NCI-H2227 (cell line): ENCODE results near the gene DUSP19.

Experiments
- DNase-seq: peaks from one replicate; lab custom pipeline; 2025; ENCODE audit not compliant: unreplicated experiment; lab: John Stamatoyannopoulos, UW

The DUSP19 gene

DNA sequence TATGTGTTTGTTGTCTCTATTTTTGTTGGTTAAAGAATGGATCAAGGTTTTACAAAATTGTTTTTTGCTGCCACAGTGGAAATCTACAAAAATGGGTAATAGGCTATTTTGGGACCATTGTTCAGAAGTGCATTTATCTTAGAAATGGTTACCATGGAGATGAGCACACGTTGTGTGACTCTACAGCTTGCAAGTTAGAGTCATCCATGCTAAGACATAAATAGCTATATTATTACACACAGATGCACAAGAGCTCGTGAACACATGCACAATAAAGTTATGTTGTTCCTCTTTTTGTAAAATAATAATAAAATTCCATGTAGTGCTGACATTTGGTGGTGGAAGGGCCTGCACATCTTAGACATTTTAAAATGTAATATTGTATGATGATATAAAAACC, 15.5 kb upstream of the DUSP19 start:
- DNase-seq = peak; percentile 77

DNA sequence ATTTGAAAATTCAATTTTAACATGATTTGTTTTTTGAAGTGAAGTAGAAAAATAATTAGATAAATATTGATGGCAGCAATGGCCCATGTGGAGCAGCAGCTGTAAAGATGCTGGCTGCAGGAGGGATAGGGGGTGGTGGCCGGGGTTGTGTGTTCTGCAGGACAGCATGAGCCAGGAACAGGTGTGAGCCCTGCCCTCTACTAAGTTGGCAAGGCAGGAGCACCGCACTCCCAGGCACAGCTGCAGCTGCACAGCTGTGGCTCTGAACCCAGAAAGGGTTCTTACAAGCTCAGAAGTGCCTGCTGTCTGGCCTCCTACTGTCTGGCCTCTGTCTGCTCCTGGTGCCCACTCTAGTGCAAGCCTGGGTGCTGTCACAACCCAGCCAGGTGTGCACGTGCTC, 10.0 kb upstream of the DUSP19 start:
- no peak for DNase-seq

DNA sequence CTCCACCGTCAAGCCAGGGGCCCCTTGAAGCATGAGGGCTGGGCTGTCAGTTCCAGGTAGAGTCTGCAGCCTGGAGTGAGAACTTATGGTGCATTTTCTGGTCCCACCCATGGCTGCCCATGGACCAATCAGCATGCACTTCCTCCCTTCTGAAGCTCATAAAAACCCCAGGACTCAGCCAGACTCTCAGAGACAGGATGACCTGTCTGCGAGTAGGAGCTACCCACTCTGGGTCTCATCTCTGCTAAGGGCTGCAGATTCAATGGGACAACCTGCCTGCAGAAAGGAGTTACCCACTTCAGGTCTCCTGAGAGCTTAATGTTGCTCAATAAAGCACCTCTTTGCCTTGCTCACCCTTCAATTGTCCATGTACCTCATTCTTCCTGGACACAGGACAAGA, 9.4 kb upstream of the DUSP19 start:
- no peak for DNase-seq

DNA sequence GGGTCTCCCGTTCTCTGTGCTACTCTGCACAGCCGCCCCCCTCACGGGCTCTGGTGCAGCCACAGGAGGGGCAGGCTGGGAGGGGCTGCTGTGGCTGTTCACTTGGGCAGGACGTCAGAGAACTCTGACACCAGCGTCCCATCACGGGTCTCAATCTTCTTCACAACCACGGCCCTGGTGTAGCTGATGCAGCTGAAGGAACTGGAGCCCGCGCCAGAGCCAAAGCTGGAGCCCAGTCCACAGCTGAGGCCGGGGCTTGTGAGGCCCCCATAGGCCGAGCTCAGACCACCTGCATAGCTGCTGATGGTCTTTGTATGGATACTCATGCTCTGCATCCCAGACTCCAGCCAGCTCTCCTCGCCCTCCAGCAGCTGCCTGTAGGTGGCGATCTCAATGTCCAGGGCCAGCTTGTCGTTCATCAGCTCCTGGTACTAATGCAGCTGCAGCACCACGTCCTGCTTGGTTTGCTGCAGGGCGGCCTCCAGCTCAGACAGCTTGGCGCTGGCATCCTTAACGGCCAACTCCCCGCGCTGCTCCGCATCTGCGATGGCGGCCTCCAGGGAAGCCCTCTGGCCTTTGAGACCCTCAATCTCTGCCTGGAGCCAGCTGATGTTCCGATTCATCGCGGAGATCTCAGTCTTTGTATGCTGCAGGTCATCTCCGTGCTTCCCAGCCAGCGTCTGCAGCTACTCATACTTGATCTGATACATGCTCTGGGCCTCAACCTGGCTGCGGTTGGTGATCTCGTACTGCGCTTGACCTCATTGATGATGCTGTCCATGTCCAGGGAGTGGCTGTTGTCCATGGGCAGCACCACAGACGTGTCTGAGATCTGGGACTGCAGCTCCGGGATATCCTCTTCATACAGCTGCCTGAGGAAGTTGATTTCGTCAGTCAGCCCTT, 7.4 kb upstream of the DUSP19 start:
- DNase-seq = no peak

DNA sequence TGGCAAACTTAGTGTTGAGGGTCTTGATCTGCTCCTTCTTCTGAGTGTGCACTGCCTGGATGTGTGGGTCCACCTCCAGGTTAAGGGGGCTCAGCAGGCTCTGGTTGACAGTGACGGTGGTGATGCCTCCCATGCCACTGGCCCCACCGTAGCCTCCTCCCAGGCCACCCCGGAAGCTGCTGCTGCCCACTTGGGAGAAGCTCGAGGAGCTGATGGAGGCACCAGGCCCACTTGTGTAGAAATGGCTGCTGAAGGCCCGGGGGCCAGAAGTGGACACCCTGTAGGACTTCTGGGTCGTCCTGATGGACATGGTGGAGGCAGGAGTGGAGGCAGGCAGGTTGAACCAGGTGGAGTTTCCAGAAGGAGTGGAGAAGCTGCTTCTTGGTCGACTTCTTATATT, 6.4 kb upstream of the DUSP19 start:
- no peak for DNase-seq

DNA sequence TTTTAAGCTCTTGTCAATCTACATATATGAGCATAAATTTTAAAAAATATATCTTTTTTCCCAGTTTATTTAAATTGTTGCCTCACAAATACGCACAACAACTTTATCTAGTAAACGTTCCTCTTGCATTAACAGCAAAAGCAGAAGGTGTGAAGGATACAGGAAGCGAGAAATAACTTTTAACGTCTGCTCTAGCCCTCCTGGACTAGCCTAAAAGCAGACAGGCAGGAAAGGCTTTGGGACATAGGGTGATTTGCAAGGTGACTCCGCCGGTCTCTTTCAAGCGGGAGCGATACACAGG, 434 bp upstream of the DUSP19 start:
- DNase-seq = no peak

DNA sequence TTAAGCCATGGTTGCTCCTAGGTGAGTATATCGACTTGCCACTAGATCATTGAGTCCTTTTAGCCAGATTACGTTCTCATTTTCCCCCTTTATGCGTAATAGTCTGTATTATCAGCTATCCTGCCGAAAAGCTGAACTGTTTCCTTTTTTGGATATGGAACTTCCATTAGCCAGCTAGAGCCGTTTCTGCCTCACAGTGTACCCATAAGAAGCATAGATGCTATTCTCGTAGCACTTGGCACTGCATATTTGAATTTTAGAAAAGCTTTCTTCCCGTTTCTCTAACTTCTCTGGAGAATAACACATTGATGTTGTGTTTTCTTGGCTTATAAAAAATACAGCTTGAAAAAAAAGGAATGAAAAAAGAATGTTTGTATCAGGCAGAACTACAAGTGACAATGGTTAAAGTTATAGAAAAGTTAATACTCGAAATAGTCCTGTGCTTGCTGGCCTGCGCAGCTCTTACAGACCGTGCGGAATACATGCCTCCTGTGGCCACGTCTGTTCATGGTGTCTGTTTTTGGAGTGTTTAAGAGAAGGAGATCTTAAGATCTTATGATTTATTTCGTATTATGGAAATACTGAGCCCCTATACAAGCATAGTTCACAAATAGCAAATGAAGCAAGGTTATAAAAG, 710 bp downstream of the DUSP19 start:
- DNase-seq = peak; percentile 41

DNA sequence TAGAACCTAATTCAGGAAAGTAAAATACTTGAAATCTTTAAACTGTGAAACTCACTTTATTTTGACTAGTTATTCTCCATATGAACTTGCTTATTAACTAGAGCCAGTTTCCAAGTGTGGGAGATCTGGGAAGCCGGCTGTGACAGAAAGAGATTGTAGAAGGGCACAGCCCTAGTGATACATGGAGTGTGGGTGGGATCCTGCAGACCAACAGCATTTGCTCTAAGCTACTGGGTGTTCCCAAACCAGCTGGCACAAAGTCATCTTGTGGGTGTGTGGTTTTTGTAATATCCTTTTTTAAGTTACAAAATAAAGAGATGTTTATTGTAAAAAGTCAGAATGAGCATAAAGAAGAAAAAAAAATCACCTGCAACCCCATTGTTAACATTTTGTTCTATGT, 3.4 kb downstream of the DUSP19 start:
- DNase-seq = no peak

DNA sequence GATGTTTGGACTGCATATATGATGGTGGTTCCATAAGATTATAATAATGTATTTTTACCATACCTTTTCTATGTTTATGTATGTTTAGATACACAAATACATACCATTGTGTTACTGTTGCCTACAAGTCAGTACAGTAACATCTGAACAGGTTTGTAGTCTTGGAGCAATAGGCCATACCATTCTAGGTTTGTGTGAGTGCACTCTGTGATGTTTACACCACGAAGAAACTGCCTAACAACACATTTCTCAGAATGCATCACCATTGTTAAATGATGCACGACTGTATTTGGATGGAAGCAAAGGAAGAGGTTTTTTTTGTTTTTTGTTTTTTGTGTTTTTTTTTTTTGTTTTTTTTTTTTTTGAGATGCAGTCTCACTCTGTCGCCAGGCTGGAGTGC, 9.5 kb downstream of the DUSP19 start:
- DNase-seq = no peak

DNA sequence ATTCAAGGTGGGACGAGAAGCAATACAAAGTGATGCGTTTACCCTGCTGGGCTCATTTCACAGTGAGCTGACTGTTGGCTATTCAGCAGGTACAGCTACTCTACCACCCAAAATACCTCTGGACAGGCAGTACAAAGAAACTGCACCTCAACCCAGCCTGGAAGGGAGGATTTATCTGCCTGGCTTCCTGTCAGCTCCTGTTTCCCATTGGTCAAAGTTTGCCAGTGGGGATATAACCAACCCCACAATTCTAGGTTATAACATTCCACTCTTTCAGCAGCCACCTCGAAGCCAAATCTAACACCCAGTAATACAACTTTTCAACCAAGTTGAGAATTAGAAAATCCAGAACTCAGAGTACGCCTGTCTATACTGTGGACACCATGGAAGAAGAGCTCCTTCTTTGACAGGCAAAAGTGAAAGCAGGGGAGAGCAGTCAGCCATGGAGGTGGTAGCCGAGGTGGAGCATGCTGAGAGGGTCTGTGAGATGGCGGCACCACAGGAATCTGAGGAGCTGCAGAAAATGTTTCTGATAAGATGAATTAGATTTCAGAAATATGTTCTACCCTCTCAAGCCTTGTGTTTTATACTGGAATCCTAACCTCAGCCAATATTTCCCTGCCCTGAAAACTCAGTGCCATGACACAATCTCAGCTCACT, 10.8 kb downstream of the DUSP19 start:
- no peak for DNase-seq

DNA sequence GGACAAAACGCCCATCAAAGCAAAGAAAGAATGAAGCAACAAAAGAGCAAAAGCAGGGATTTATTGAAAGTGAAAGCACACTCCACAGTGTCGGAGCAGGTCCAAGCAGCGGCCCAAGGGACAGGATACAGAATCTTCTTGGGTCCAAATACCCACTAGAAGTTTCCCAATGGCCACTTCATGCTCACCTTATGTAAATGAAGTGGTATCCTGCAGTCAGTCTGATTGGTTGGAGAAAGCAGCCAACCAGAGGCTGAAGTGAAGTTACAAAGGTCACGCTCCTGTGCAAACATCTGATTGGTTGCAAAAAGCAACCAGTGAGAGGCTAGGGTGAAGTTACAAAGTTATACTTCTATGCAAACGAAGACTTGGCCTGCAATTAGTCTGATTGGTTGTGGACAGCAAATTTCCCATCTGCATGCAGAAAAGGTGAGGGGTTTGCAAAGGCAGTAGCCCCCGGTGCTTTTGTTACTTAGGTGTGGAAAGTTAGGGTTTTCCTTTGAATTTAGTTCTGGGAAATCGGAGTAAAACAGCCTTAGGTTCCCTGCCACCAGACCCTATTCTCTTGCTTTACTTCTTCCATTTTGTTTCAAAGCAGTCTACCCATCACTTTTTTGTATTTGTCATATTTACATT, 12.9 kb downstream of the DUSP19 start:
- DNase-seq = no peak

DNA sequence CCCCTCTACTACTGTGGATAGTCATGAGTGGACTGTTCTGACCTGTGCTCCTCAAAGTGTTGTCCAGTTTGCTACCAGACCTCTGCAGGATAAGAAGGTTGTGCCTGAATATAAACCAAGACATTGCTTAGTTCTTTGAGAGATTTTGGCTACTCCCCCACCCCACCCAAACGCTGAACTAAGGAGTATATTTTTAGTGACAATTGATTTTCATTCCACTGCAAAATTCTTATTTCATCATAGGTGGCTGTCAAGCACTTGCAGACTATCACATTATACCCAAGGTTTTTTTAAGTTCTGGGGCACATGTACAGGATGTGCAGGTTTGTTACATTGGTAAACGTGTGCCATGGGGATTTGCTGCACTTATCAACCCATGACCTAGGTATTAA, 13.4 kb downstream of the DUSP19 start:
- no peak for DNase-seq

DNA sequence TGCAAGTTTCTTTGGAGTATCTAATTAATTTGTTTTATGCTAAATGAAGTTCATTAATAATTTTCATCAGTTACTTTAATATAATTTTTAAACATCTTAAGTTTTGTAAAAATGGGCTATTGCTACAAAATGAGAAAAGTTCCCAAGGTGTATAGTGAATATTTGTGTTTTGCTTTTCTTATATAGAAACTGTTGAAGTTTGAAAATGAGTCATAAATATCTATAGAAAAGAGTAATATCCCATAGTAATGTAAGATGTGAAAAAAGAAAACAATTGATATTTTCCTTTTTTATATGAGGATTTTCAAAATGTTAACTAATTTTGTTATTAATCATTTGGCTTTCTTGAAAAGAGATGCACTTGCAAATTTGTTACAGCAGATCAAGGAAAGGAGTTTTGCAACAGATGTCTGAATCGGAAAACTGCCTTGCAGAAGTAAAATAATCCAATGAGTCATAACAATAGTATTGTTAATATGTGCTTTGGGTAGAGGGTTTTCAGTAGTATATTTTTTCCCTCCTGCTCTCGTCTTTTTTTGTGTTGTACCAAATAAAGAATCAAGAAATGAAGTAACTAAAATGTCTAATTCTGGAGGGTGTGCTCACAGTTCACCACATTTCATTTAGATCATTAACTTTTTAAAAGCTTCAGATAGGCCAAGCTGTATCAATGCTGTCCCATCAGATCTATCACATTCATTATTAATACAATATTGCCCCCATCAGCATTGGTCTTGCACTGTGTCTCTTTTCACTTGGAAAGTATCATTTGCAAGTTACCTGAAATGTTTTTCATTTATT, 15.5 kb downstream of the DUSP19 start:
- no peak for DNase-seq

DNA sequence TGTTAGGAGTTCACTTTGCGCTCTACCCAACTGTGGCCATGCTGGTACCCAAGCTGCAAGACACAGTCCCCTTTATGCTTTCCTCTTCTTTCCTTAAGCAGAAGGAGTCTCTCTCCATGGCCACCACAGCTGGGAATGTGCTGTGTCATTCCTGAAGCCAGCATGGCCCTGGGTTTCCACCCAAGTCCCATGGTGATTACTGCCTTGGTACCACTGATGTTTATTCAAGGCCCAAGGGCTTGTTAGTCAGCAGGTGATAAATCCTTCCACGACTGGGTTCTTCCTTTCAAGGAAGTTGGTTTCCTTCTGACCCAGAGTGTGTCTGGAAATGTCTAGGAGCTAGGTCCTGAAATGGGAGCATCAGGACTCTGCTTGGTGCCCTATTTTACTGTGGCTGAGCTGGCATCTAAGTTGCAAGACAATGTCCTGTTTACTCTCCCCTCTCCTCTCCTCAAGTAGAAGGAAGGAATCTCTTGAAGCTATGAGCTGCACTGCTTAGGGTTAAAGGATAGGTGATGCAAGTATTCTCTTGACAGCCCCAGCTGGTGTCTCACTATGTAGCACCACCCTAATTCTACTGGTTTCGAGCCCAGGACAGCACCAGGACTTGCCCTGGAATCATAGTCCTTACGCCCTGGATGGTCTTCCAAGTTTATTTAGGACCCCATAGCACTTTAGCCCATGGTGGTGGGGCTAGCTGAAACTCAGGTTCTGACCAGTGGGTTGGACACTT, 27.0 kb downstream of the DUSP19 start:
- no peak for DNase-seq

DNA sequence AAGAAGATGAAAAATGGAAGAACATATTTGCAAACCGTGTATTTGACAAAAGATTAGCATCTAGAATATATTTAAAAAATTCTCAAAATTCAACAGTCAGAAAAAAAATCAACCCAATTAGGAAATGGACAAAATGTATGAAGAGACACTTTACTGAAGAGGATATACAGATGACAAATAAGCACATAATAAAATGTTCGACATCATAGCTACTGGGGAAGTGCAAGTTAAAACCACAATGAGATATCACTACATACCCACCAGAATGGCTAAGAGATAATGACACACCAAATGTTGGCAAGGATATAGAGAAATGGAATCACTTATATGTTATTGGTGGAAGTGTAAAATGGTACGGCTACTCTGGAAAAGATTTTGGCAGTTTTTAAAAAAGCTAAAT, 34.0 kb downstream of the DUSP19 start:
- DNase-seq = no peak

DNA sequence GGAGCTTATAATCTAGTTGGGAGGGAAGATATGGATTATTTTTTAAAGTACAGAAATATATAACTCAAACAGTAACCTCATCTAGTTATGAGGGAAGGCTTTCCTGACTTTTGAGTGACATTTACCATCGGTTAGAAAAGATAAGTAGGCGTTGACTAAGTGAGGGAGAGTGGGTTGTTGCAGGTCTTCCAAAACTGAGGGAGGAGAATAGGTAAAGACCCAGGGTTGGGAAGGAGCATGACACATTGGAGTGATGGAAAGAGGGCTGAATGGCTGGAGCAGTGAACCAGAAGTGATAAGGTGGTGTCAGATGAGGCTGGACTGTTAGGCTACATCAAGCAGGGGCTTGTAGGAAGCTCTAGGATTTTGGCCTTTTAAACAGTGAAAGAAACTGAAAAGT, 35.1 kb downstream of the DUSP19 start:
- DNase-seq = no peak

DNA sequence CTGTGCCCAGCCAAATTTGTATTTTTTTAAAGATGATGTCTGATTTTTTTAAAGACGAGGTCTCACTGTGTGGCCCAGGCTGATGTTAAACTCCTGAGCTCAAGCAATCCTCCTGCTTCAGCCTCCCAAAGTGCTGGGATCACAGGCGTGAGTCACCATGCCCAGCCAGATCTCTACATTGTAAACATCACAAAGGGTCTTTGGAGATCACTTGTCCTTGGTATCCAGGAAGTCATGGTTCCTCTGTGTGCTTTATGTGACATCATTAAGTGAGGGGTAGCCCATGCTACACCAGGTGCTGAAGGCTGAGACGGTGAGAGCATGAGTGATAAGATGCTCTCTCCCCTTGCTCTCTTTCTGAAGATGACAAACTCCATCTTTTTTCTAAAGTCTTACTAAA, 38.7 kb downstream of the DUSP19 start:
- DNase-seq = no peak

DNA sequence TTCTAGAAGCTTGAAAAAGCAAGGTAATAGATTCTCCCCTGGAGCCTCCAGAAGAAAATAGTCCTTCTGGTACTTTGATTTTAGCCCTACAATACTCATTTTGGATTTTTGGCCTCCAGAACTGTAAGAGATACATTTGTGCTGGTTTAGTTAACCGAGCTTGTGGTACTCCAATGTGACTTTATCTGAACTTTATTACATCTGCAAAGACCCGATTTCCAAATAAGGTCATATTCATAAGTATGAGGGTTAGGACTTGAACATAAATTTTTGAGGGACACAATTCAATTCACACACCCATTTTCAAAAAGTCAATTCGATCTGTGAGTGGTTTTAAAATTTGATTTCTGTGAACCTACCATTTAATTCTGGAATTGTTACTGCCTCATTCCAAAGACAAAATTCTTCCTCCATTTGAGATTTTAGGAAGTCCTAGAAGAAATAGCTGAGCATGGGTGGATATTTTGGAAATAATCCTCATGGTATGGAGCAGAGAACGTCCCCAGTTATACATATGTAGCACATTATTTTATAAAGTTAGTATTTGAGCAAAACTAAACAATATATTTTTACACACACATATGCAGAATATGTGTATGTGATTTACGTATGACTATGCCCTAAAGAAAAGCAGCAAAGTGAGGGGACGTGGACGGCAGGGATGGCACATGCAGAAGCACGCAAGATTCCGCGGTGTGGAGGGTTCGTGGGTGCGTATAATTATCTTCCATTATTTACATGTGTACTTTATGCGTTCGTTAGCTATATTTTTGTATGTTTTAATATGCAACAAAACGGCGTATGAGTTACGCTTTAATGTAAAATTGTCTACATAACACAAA, 44.8 kb downstream of the DUSP19 start:
- peak; percentile 73 for DNase-seq

DNA sequence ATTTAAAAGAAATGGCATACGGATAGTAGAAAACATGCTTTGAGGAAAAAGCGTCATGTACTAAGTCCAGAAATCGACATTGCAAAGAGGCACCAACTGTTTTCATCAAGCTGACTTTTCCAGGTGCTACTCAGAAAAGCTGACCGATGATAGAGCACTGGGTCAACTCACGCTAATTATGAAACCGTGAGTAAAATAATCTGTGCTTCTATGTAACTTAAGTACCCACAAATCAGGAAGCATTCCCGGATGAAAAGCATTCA, 45.3 kb downstream of the DUSP19 start:
- DNase-seq = no peak
